ENCODE data around the gene NCOA3. TPM values are rescaled to one million over a fixed set of nuclear protein-coding genes. Genes with fewer than 3 reads are reported as not detected.

NCOA3 gene
- total RNA-seq, 1 experiment from 2014 or later: 60.3 TPM

- CTCF ChIA-PET: interaction anchor here (0.6 to 1.2 kb wide), 4 partner anchors 19 to 303 kb away, joined by 3 to 7 read pairs (median 4); no protein-coding TSS in a partner anchor
These were observed 60.2 kb downstream of the NCOA3 start for GRCh38 chr20:47561603-47562583.

GRCh38 chr20:47566269-47566668 lies 64.6 kb downstream of the NCOA3 start:
- no peak for DNase-seq
- intact Hi-C loops (cut with micrococcal nuclease; ENCODE audit: unreplicated experiment): no loop called here
- Mint-ChIP-seq H3K9me3 (ENCODE audit: low read depth, unreplicated experiment) (peaks cover 3% of the 10 kb centered on the region), H3K4me3 (ENCODE audit: low read depth, unreplicated experiment) (no peak overlapping the region), H3K27ac (ENCODE audit: unreplicated experiment) (no peak overlapping the region), H3K36me3 (ENCODE audit: insufficient read depth, unreplicated experiment) (peaks cover 10% of the 10 kb centered on the region), H3K4me1 (ENCODE audit: low read depth, unreplicated experiment) (peaks cover 59% of the 10 kb centered on the region), H3K27me3 (ENCODE audit: unreplicated experiment) (no peaks in the 10 kb centered on the region)
- no TSS peak for BruUV-seq (replicated peaks)
- no peak for TF ChIP-seq CTCF (IDR thresholded peaks at IDR 0.05; ENCODE audit: unreplicated experiment)
- CTCF ChIA-PET: interaction anchor here (1.0 kb wide), 1 partner anchor 10 kb away, joined by 5 read pairs; no protein-coding TSS in a partner anchor

More at GRCh38 chr20:47561603-47562583, 60.2 kb downstream of the NCOA3 start:
- no peak overlapping the region for H3K4me3 Mint-ChIP-seq (ENCODE audit: low read depth, unreplicated experiment)
- peaks cover 61% of the 10 kb centered on the region for H3K4me1 Mint-ChIP-seq (ENCODE audit: low read depth, unreplicated experiment)
- no peak for TF ChIP-seq CTCF (IDR thresholded peaks at IDR 0.05; ENCODE audit: unreplicated experiment)
- no TSS peak for BruUV-seq (replicated peaks)
- no peaks in the 10 kb centered on the region for H3K27me3 Mint-ChIP-seq (ENCODE audit: unreplicated experiment)
- no peak for DNase-seq
- no peaks in the 10 kb centered on the region for H3K9me3 Mint-ChIP-seq (ENCODE audit: low read depth, unreplicated experiment)
- H3K27ac Mint-ChIP-seq (ENCODE audit: unreplicated experiment): no peak overlapping the region
- H3K36me3 Mint-ChIP-seq (ENCODE audit: insufficient read depth, unreplicated experiment): peaks cover 7% of the 10 kb centered on the region
- intact Hi-C loops (cut with micrococcal nuclease; ENCODE audit: unreplicated experiment): no loop called here

DNA sequence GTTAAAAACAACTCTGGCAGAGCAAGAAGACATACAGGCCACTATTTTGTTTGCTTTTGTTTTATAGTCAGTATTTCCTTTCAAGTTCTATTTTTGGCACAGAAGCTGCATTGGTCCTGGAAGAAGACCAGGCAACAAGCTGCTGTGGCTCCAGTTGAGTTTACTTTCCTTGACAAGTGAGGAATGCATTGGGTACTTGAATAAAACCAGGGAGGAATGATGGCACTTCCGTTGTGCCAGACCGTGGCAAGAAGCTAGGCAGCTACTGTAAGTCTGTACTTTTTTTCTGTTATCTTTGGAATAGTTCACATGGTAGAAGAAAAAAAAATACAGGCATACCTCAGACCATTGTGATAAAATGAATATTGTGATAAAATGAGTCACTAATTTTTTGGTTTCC lies 66.3 kb downstream of the NCOA3 start:
- TF ChIP-seq CTCF (IDR thresholded peaks at IDR 0.05; ENCODE audit: unreplicated experiment): no peak
- H3K36me3 Mint-ChIP-seq (ENCODE audit: insufficient read depth, unreplicated experiment): peaks cover 17% of the 10 kb centered on the region
- BruUV-seq (replicated peaks): no TSS peak
- H3K4me3 Mint-ChIP-seq (ENCODE audit: low read depth, unreplicated experiment): no peak overlapping the region
- peaks cover 59% of the 10 kb centered on the region for H3K4me1 Mint-ChIP-seq (ENCODE audit: low read depth, unreplicated experiment)
- peak; percentile 44 for DNase-seq
- CTCF ChIA-PET: interaction anchor here (0.5 to 1.8 kb wide), 11 partner anchors 9 to 362 kb away, joined by 3 to 9 read pairs (median 5); partner anchors contain the start of gene NCOA3
- intact Hi-C loops (cut with micrococcal nuclease; ENCODE audit: unreplicated experiment): no loop called here
- H3K27me3 Mint-ChIP-seq (ENCODE audit: unreplicated experiment): no peaks in the 10 kb centered on the region
- peak overlapping the region; percentile 15 for H3K27ac Mint-ChIP-seq (ENCODE audit: unreplicated experiment)
- peaks cover 3% of the 10 kb centered on the region for H3K9me3 Mint-ChIP-seq (ENCODE audit: low read depth, unreplicated experiment)

GRCh38 chr20:47568837-47569410 lies 67.2 kb downstream of the NCOA3 start:
- Mint-ChIP-seq H3K4me3 (ENCODE audit: low read depth, unreplicated experiment) (no peak overlapping the region), H3K27ac (ENCODE audit: unreplicated experiment) (peak overlapping the region; percentile 15), H3K9me3 (ENCODE audit: low read depth, unreplicated experiment) (peaks cover 3% of the 10 kb centered on the region), H3K36me3 (ENCODE audit: insufficient read depth, unreplicated experiment) (peaks cover 18% of the 10 kb centered on the region), H3K4me1 (ENCODE audit: low read depth, unreplicated experiment) (peaks cover 62% of the 10 kb centered on the region), H3K27me3 (ENCODE audit: unreplicated experiment) (no peaks in the 10 kb centered on the region)
- TF ChIP-seq CTCF (IDR thresholded peaks at IDR 0.05; ENCODE audit: unreplicated experiment): no peak
- BruUV-seq (replicated peaks): no TSS peak
- DNase-seq: no peak
- CTCF ChIA-PET: interaction anchor here (1.2 to 1.8 kb wide), 4 partner anchors 8 to 75 kb away, joined by 5 to 9 read pairs (median 6); partner anchors contain the start of gene NCOA3
- intact Hi-C loops (cut with micrococcal nuclease; ENCODE audit: unreplicated experiment): no loop called here
